Sigmoid colon (tissue), 7 donors: ENCODE measurements around the gene TFEB. TPM values are rescaled to one million over a fixed set of nuclear protein-coding genes. Genes with fewer than 3 reads are reported as not detected.

Source experiments
- DNase-seq: peaks from one replicate; pipeline ENCODE4 v3.0.0-alpha.2; 2019
- H3K27ac ChIP-seq, 4 donors: fragments of 200-600 bp; sonication (generic); one replicate each; pipeline ENCODE4 v1.5.1; 2016 to 2019; ENCODE audit warnings: mild to moderate bottlenecking in 1 of 4
- H3K27me3 ChIP-seq, 3 donors: fragments of 200-600 bp; sonication (generic); one replicate each; pipeline ENCODE4 v1.5.1; 2019; ENCODE audit warnings: mild to moderate bottlenecking in 1 of 3
- H3K36me3 ChIP-seq, 4 donors: fragments of 200-600 bp; sonication (generic); one replicate each; pipeline ENCODE4 v1.5.1; 2016 to 2019
- H3K4me1 ChIP-seq, 4 donors: fragments of 200-600 bp; sonication (generic); one replicate each; pipeline ENCODE4 v1.5.1; 2017 to 2019
- H3K4me3 ChIP-seq, 4 donors: fragments of 200-600 bp; sonication (generic); one replicate each; pipeline ENCODE4 v1.5.1; 2017 to 2019; ENCODE audit warnings: mild to moderate bottlenecking in 2 of 4, moderate library complexity in 1 of 4
- H3K9me3 ChIP-seq, 4 donors: fragments of 200-600 bp in 3 of 4; sonication (generic) in 3 of 4; one replicate each; pipeline versions ENCODE4 v1.5.1 to v1.6.1; 2013 to 2019
- CTCF ChIP-seq, 4 experiments: fragments of 450-650 bp in 3 of 4; fragments of 200-600 bp in 1 of 4; IDR thresholded peaks; one replicate each; pipeline ENCODE4 v1.5.1; 2016 to 2019; ENCODE audit warnings: antibody characterized with exemption in 4 of 4, mild to moderate bottlenecking in 3 of 4, moderate library complexity in 2 of 4
- EP300 ChIP-seq, 4 donors: sonication (generic); formaldehyde crosslinking; IDR thresholded peaks; one replicate each; pipeline ENCODE4 v1.6.1; 2017; ENCODE audit warnings: antibody characterized with exemption in 4 of 4
- POLR2A ChIP-seq, 2 donors: fragments of 450-650 bp; IDR thresholded peaks; one replicate each; pipeline ENCODE4 v1.6.1; 2016; ENCODE audit warnings: antibody characterized with exemption in 2 of 2, mild to moderate bottlenecking in 2 of 2, moderate library complexity in 2 of 2
- POLR2AphosphoS5 ChIP-seq, 4 donors: sonication (generic); formaldehyde crosslinking; IDR thresholded peaks; one replicate each; pipeline ENCODE4 v1.6.1; 2017; ENCODE audit warnings: antibody characterized with exemption in 4 of 4
- WGBS, 2 donors: extraction: QIAGEN DNeasy Blood & Tissue Kit; methylation state at CpG; one replicate each; pipeline ENCODE4 v1.1.7; 2013; 5-methylcytosine and 5-hydroxymethylcytosine counted together
- intact Hi-C: fragments of 100-400 bp; cut with DNase I; formaldehyde crosslinking; loops from one replicate; pipeline ENCODE4 v1.15.1; 2023
- polyA plus RNA-seq, 3 donors: library from polyadenylated mRNA; stranded (reverse); fragments of 200-250 nt; gene quantifications; one replicate each; pipeline ENCODE4 v1.2.3, GENCODE V29; 2013
- total RNA-seq, 4 donors: library from RNA; depleted of rRNA; stranded (reverse); fragments of >200 nt; gene quantifications; one replicate each; pipeline ENCODE4 v1.1.0, GENCODE V29; 2016
- donor health status: healthy with polysubstance abuse.
- donor health status: Bipolar disorder and iron deficiency.
- donor health status: healthy.

TFEB gene
- total and polyA plus RNA-seq, 7 donors: 21.0 to 40.9 (median 28.2) TPM

- Histone ChIP-seq H3K4me1 (peaks cover 0 to 23% (median 22%) of the 10 kb centered on the region in 4 donors), H3K9me3 (no peaks in the 10 kb centered on the region), H3K36me3 (peaks cover 0 to 6% (median 1%) of the 10 kb centered on the region in 4 donors), H3K27ac (no peak overlapping the region), H3K27me3 (peaks cover 0 to 5% (median 0%) of the 10 kb centered on the region in 3 donors), H3K4me3 (no peak overlapping the region)
- intact Hi-C loops: loop anchor here (5.0 kb wide), 1 partner anchor 217 kb away; no protein-coding TSS in a partner anchor
- WGBS, 2 donors: 91 to 97% methylated on average over 9 of the region's 9 CpGs
- DNase-seq: no peak
- TF ChIP-seq CTCF (IDR thresholded peaks at IDR 0.05): no peak
- no peak for TF ChIP-seq EP300 (IDR thresholded peaks at IDR 0.05)
- TF ChIP-seq POLR2A (IDR thresholded peaks at IDR 0.05): no peak
- no peak for TF ChIP-seq POLR2AphosphoS5 (IDR thresholded peaks at IDR 0.05)
Measured at GRCh38 chr6:41679696-41680095, 55.7 kb downstream of the TFEB start.

- 79 to 80% methylated on average over 8 of the region's 8 CpGs for WGBS, 2 donors
- no peak for TF ChIP-seq EP300 (IDR thresholded peaks at IDR 0.05)
- no peak for TF ChIP-seq POLR2AphosphoS5 (IDR thresholded peaks at IDR 0.05)
- no peak for TF ChIP-seq CTCF (IDR thresholded peaks at IDR 0.05)
- TF ChIP-seq POLR2A (IDR thresholded peaks at IDR 0.05): no peak
Measured at GRCh38 chr6:41678511-41679084, 56.8 kb downstream of the TFEB start.

GRCh38 chr6:41677124-41677921 lies 58.1 kb downstream of the TFEB start:
- H3K36me3 ChIP-seq: no peaks in the 10 kb centered on the region
- H3K27me3 ChIP-seq: peaks cover 0 to 5% (median 0%) of the 10 kb centered on the region in 3 donors
- no peak overlapping the region for H3K4me3 ChIP-seq
- H3K9me3 ChIP-seq: no peaks in the 10 kb centered on the region
- intact Hi-C loops: no loop called here
- peaks cover 0 to 6% (median 5%) of the 10 kb centered on the region in 4 donors for H3K4me1 ChIP-seq
- no peak overlapping the region for H3K27ac ChIP-seq
- no peak for TF ChIP-seq CTCF (IDR thresholded peaks at IDR 0.05)
- TF ChIP-seq POLR2A (IDR thresholded peaks at IDR 0.05): no peak
- no peak for TF ChIP-seq POLR2AphosphoS5 (IDR thresholded peaks at IDR 0.05)
- TF ChIP-seq EP300 (IDR thresholded peaks at IDR 0.05): no peak
- WGBS, 2 donors: 86 to 91% methylated on average over 25 of the region's 25 CpGs
- DNase-seq: no peak

More at GRCh38 chr6:41678511-41679084, 56.8 kb downstream of the TFEB start:
- H3K4me1 ChIP-seq: peaks cover 0 to 19% (median 18%) of the 10 kb centered on the region in 4 donors
- H3K9me3 ChIP-seq: no peaks in the 10 kb centered on the region
- no peak overlapping the region for H3K27ac ChIP-seq
- DNase-seq: no peak
- H3K27me3 ChIP-seq: peaks cover 0 to 5% (median 0%) of the 10 kb centered on the region in 3 donors
- intact Hi-C loops: no loop called here
- no peaks in the 10 kb centered on the region for H3K36me3 ChIP-seq
- H3K4me3 ChIP-seq: no peak overlapping the region

GRCh38 chr6:41676431-41676830 lies 59.0 kb downstream of the TFEB start:
- Histone ChIP-seq H3K9me3 (no peaks in the 10 kb centered on the region), H3K36me3 (no peaks in the 10 kb centered on the region), H3K4me3 (no peak overlapping the region), H3K27me3 (peaks cover 0 to 5% (median 0%) of the 10 kb centered on the region in 3 donors), H3K4me1 (no peaks in the 10 kb centered on the region), H3K27ac (no peak overlapping the region)
- no peak for DNase-seq
- TF ChIP-seq EP300 (IDR thresholded peaks at IDR 0.05): no peak
- TF ChIP-seq CTCF (IDR thresholded peaks at IDR 0.05): no peak
- no peak for TF ChIP-seq POLR2A (IDR thresholded peaks at IDR 0.05)
- no peak for TF ChIP-seq POLR2AphosphoS5 (IDR thresholded peaks at IDR 0.05)
- WGBS, 2 donors: 77 to 86% methylated on average over 5 of the region's 5 CpGs
- intact Hi-C loops: no loop called here
